GM12878 (cell line): Measurements from ENCODE around the gene WFDC11. TPM values are rescaled to one million over a fixed set of nuclear protein-coding genes. Genes with fewer than 3 reads are reported as not detected.

Experiments
- ATAC-seq: fragments of 200-7000 bp; cut with Tn5 transposase; 3 replicates; pipeline ENCODE4 v1.9.1; 2020; ENCODE audit warnings: mild to moderate bottlenecking, moderate library complexity
- BruUV-seq: library from RNA; stranded (reverse); fragments of 400-500 nt; replicated peaks from 2 replicates; lab custom pipeline; 2021; lab: Mats Ljungman, UMichigan
- CTCF ChIA-PET: fragments of 300-600 bp; sonication (Branson Sonifier 250); formaldehyde crosslinking; extraction: SDS; loops from one replicate; lab custom pipeline; 2021; ENCODE audit warnings: inconsistent platforms; lab: Yijun Ruan, JAX
- POLR2A ChIA-PET: fragments of 350-600 bp; formaldehyde crosslinking; extraction: SDS; loops from one replicate; lab custom pipeline; 2021; ENCODE audit warnings: inconsistent platforms; lab: Charles Lee
- RAD21 ChIA-PET: fragments of 300-600 bp; sonication (Branson Sonifier 250); formaldehyde crosslinking; loops from one replicate; lab custom pipeline; 2023; ENCODE audit warnings: antibody characterized with exemption; ENCODE audit not compliant: unreplicated experiment; lab: Charles Lee
- SMC1A ChIA-PET: fragments of 300-600 bp; sonication (Branson Sonifier 250); formaldehyde crosslinking; loops from one replicate; lab custom pipeline; 2023; ENCODE audit not compliant: unreplicated experiment, uncharacterized antibody; lab: Charles Lee
- DNase-seq: peaks from one replicate; pipeline ENCODE4 v3.0.0-alpha.2; 2011; ENCODE audit warnings: low read depth, low spot score
- FAIRE-seq: peaks from 3 replicates; lab custom pipeline; 2011; peaks lifted over from hg19 to GRCh38; lab: Jason Lieb, UNC
- H2AFZ ChIP-seq: 2 replicates; pipeline ENCODE4 v1.6.0; 2011; ENCODE audit warnings: low read depth, low read length, control low read depth; ENCODE audit not compliant: control insufficient read depth
- H3K27ac ChIP-seq: 2 replicates; pipeline ENCODE4 v1.5.1; 2011; ENCODE audit warnings: control low read depth; ENCODE audit not compliant: control insufficient read depth, insufficient read depth
- H3K27me3 ChIP-seq, 2 experiments: replicated peaks in 1 of 2; 2 replicates each; pipeline versions ENCODE4 v1.6.0 to v1.6.1; 2011; ENCODE audit warnings: low read length in 1 of 2; ENCODE audit not compliant: control insufficient read depth in 2 of 2, insufficient read depth in 2 of 2
- H3K36me3 ChIP-seq, 2 experiments: 2 replicates each; pipeline ENCODE4 v1.5.1; 2011; ENCODE audit warnings: low read length in 1 of 2; ENCODE audit not compliant: control insufficient read depth in 2 of 2, insufficient read depth in 2 of 2
- H3K4me1 ChIP-seq: 2 replicates; pipeline ENCODE4 v1.6.1; 2011; ENCODE audit warnings: mild to moderate bottlenecking, low read length, moderate library complexity, mixed read lengths; ENCODE audit not compliant: control insufficient read depth, insufficient read depth
- H3K4me2 ChIP-seq: 2 replicates; pipeline ENCODE4 v1.6.0; 2011; ENCODE audit warnings: control low read depth; ENCODE audit not compliant: control insufficient read depth, insufficient read depth
- H3K4me3 ChIP-seq: fragments of 200-600 bp; sonication (generic); 2 replicates; pipeline ENCODE4 v1.5.1; 2016
- H3K79me2 ChIP-seq: 2 replicates; pipeline ENCODE4 v1.6.0; 2011; ENCODE audit warnings: low read length; ENCODE audit not compliant: control insufficient read depth, insufficient read depth
- H3K9ac ChIP-seq: 2 replicates; pipeline ENCODE4 v1.8.0; 2011; ENCODE audit warnings: low read length, control low read depth, mixed read lengths; ENCODE audit not compliant: control insufficient read depth, insufficient read depth
- H3K9me3 ChIP-seq: replicated peaks from 3 replicates; pipeline ENCODE4 v1.5.1; 2011; ENCODE audit warnings: mild to moderate bottlenecking, low read length; ENCODE audit not compliant: control insufficient read depth, insufficient read depth
- H4K20me1 ChIP-seq: 2 replicates; pipeline ENCODE4 v1.6.0; 2011; ENCODE audit not compliant: control insufficient read depth, insufficient read depth
- ATF2 ChIP-seq: IDR thresholded peaks from 2 replicates; pipeline ENCODE4 v1.6.1; 2012; ENCODE audit warnings: low read length, inconsistent platforms
- CEBPB ChIP-seq, 2 experiments: fragments of 150-350 bp in 1 of 2; IDR thresholded peaks; 2 replicates each; pipeline ENCODE4 v1.6.1; 2012 to 2014; ENCODE audit warnings: low read depth in 2 of 2, low read length in 2 of 2, borderline replicate concordance in 1 of 2, inconsistent platforms in 1 of 2
- CREM ChIP-seq: IDR thresholded peaks from 2 replicates; pipeline ENCODE4 v1.6.1; 2014; ENCODE audit warnings: antibody characterized with exemption, low read depth
- ELK1 ChIP-seq: IDR thresholded peaks from 2 replicates; pipeline ENCODE4 v1.6.1; 2012; ENCODE audit warnings: low read depth, low read length, improper control_type of control experiment
- EP300 ChIP-seq, 2 experiments: fragments of 150-350 bp in 1 of 2; IDR thresholded peaks; 2 replicates each; pipeline ENCODE4 v1.6.1; 2011 to 2012; ENCODE audit warnings: low read depth in 2 of 2, low read length in 2 of 2, borderline replicate concordance in 1 of 2, improper control_type of control experiment in 1 of 2, inconsistent platforms in 1 of 2; ENCODE audit not compliant: control insufficient read depth in 1 of 2
- GATAD2B ChIP-seq: fragments of 450-650 bp; conservative IDR thresholded peaks from 2 replicates; pipeline ENCODE4 v1.6.1; 2017; ENCODE audit warnings: low read depth, mild to moderate bottlenecking, moderate library complexity
- IRF4 ChIP-seq: IDR thresholded peaks from 2 replicates; pipeline ENCODE4 v1.6.1; 2011; ENCODE audit warnings: low read depth, low read length
- MYC ChIP-seq: IDR thresholded peaks from 2 replicates; pipeline ENCODE4 v1.6.1; 2011; ENCODE audit warnings: mild to moderate bottlenecking, low read length, moderate library complexity, inconsistent platforms; ENCODE audit not compliant: insufficient read depth, insufficient replicate concordance, insufficient read length, severe bottlenecking
- POLR2AphosphoS2 ChIP-seq: IDR thresholded peaks from 2 replicates; pipeline ENCODE4 v1.6.1; 2011; ENCODE audit warnings: low read depth, mild to moderate bottlenecking, low read length, improper control_type of control experiment, moderate library complexity
- SUPT20H ChIP-seq: IDR thresholded peaks from 2 replicates; pipeline ENCODE4 v1.6.1; 2011; ENCODE audit warnings: low read depth, mild to moderate bottlenecking, low read length, moderate library complexity, borderline replicate concordance; ENCODE audit not compliant: control insufficient read depth
- USF2 ChIP-seq: IDR thresholded peaks from 2 replicates; pipeline ENCODE4 v1.6.1; 2011; ENCODE audit warnings: low read depth, low read length, improper control_type of control experiment, borderline replicate concordance
- YBX1 ChIP-seq: fragments of 450-650 bp; IDR thresholded peaks from 2 replicates; pipeline ENCODE4 v1.6.1; 2016; ENCODE audit warnings: antibody characterized with exemption
- ZBTB33 ChIP-seq: fragments of 450-650 bp; IDR thresholded peaks from 2 replicates; pipeline ENCODE4 v1.6.1; 2017; ENCODE audit warnings: mild to moderate bottlenecking
- ZBTB4 ChIP-seq: fragments of 450-650 bp; formaldehyde crosslinking; IDR thresholded peaks from 2 replicates; pipeline ENCODE4 v1.4.0; 2022; ENCODE audit warnings: mild to moderate bottlenecking, moderate library complexity
- ZNF274 ChIP-seq: IDR thresholded peaks from one replicate; pipeline ENCODE4 v1.8.0; 2011; ENCODE audit not compliant: insufficient read length, insufficient read depth
- in situ Hi-C: fragments of 300-500 bp; cut with MboI; formaldehyde crosslinking; loops from 9 replicates; pipeline ENCODE4 v1.14.3; 2018; ENCODE audit warnings: mixed read lengths
- intact Hi-C: fragments of 100-400 bp; cut with micrococcal nuclease; formaldehyde crosslinking; loops from one replicate; pipeline ENCODE4 v1.14.2; 2022; ENCODE audit not compliant: unreplicated experiment
- polyA plus RNA-seq, 11 experiments: library from polyadenylated mRNA; depleted of rRNA in 4 of 11; unstranded in 6 of 11; stranded (reverse) in 5 of 11; fragments of >200 nt; fragmentation: Nextera tagmentation in 4 of 11; fragmentation: Illumina TruSeq in 1 of 11; extraction: Ambion mirVana in 4 of 11; extraction: Trizol in 1 of 11; gene quantifications; 1 replicate in 1 of 11; 2 replicates in 10 of 11; pipeline versions ENCODE4 v1.2.1 to v1.2.3, GENCODE V29; 2011 to 2016; ENCODE audit warnings: inconsistent platforms in 2 of 11, missing spikeins in 2 of 11, low read depth in 1 of 11
- total RNA-seq, 4 experiments: library from RNA; depleted of rRNA in 3 of 4; stranded (reverse); fragments of >200 nt in 3 of 4; fragmentation: Illumina TruSeq in 1 of 4; extraction: Trizol in 1 of 4; gene quantifications; 2 replicates each; pipeline versions ENCODE4 v1.2.1 to v1.2.3, GENCODE V29; 2013 to 2021

Gene WFDC11
- total and polyA plus RNA-seq, 10 of the 15 experiments (the other 5 are each of a cell fraction or from before 2014, with no cell fraction given), result not detected

- POLR2A ChIA-PET, result no interaction called here
- no peak for ATAC-seq
- RAD21 ChIA-PET, result no interaction called here
- H3K9ac ChIP-seq, result no peak overlapping the region
- H3K27me3 ChIP-seq, result no peaks in the 10 kb centered on the region; a peak in 1 of 4 replicates
- FAIRE-seq, result no peak
- no peak overlapping the region for H3K4me2 ChIP-seq
- DNase-seq, result no peak
- H3K27ac ChIP-seq, result no peak overlapping the region
- SMC1A ChIA-PET, result interaction anchor here (0.7 kb wide), 1 partner anchor 44 kb away, joined by 3 read pairs; no protein-coding TSS in a partner anchor
- no peaks in the 10 kb centered on the region for H3K36me3 ChIP-seq
- intact Hi-C loops, result no loop called here
- CTCF ChIA-PET, result interaction anchor here (1.0 to 4.6 kb wide), 3 partner anchors 14 to 141 kb away, joined by 3 to 26 read pairs (median 11); no protein-coding TSS in a partner anchor
- no peaks in the 10 kb centered on the region for H3K4me1 ChIP-seq
- H4K20me1 ChIP-seq, result no peaks in the 10 kb centered on the region
- no peaks in the 10 kb centered on the region for H3K79me2 ChIP-seq
- no peak overlapping the region for H2AFZ ChIP-seq
- in situ Hi-C loops, result no loop called here
- H3K4me3 ChIP-seq, result no peak overlapping the region
- no TSS peak for BruUV-seq
- H3K9me3 ChIP-seq, result no peaks in the 10 kb centered on the region
- no peak for TF ChIP-seq SUPT20H
- no peak for TF ChIP-seq ATF2
- no peak for TF ChIP-seq YBX1
- TF ChIP-seq ZBTB33, result no peak
- no peak for TF ChIP-seq CREM
- no peak for TF ChIP-seq ELK1
- no peak for TF ChIP-seq EP300 (IDR thresholded peaks at IDR 0.05; ENCODE audit: borderline replicate concordance in 1 of 2, control insufficient read depth in 1 of 2, low read depth in 2 of 2, low read length in 2 of 2)
- TF ChIP-seq ZBTB4 (CRISPR knock-in tag), result no peak
- TF ChIP-seq IRF4, result no peak
- TF ChIP-seq USF2, result no peak
- TF ChIP-seq MYC, result no peak
- TF ChIP-seq POLR2AphosphoS2, result no peak
- no peak for TF ChIP-seq CEBPB (IDR thresholded peaks at IDR 0.05; ENCODE audit: borderline replicate concordance in 1 of 2, low read depth in 2 of 2, low read length in 2 of 2)
- no peak for TF ChIP-seq GATAD2B
- no peak for TF ChIP-seq ZNF274
Observed at GRCh38 chr20:45630371-45630770, 39.7 kb downstream of the WFDC11 start.
